Stimulated activated CD4-positive, alpha-beta T cell treated with anti-CD3 and anti-CD28 coated beads, TNF-alpha, amount 100 ng/mL, for 24 hours (primary cell): ENCODE results near the gene CPM.

Source experiments
- DNase-seq, 3 experiments: peaks; one replicate each; pipeline ENCODE4 v3.0.0-alpha.2; 2020; ENCODE audit warnings: low read depth in 3 of 3

CPM gene

DNA sequence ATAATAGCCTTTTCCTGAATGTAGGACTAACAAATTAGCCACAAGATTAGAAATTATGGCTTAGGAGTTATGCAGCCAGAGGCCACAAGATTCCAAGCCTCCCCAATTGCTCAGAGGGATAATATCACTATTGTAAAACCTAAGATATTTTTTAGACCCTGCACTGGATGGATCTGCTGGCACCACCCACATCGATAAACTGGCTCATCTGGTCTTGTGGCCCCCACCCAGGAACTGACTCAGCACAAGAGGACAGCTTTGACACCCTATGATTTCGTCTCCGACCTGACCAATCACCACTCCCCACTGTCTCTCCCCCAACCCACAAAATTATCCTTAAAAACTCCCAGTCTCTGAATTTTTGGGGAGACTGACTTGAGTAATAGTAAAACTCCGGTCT lies 54.7 kb downstream of the CPM start:
- no peak for DNase-seq

DNA sequence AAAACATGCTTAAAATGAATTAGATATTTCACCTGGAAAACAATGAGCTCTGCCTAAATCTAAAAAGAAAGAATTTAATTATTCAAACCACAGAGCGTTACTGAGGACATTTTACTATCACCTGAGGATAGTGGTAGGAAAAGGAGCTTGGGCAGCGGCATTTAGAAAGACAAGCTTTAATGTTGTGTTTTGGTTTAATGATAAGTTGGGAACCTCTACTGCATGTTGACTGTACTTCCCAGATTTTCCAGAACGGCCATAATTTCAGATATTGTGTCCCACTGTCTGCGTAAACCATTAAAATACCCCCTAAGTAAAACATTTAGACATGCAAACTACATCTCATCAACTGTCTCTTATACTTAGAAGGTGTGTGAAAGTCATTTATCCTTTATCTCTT lies 55.4 kb downstream of the CPM start:
- no peak for DNase-seq

DNA sequence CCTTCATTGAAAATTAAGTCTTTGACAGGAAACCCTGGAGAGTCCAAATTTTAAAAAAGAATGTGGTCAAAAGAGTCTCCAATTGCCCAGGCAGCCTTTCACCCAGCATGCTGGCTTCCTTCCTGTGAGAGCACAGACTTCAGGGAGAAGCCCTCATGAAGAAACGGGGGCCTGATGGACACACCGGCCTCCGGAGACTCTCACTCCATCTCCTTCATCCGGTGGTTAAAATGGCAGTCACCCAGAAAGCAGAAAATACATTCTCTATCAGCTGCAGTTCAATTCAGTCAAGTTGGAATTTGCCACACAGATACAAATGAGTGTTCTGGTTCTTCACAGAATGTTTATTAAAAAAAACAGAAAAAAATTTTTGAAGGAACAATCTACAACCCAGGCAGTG lies 56.5 kb downstream of the CPM start:
- DNase-seq, result no peak

DNA sequence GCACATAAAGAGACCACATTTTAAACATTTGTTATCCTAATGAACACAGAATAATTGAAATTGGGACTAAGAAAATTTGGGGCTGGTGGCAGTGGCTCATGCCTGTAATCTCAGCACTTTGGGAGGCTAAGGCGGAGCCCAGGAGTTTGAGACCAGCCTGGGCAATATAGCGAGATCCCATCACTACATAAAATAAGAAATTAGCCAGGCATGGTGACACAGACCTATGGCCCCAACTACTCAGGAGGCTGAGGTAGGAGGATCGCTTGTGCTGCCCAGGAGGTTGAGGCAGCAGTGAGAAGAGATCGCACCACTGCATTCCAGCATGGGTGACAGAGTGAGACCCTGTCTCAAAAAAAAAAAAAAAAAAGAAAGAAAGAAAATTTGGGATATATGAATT lies 59.7 kb downstream of the CPM start:
- DNase-seq, result no peak

DNA sequence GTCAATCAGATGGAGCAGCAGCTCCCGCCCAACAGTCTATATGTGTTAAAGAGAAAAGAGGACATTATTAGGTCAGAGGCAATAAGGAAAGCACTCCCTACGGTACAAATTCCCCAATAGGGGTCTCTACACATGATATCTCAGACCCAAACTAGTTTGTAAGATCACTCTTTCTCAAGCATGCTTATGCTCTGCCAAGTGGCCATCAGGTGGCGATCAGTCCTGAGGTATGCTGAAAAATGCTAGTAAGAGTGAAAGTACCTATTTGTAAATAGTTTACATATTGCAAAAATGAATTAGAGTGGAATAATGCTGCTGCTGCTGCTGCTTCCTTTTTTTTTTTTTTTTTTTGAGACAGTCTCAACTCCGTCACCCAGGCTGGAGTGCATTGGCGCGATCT lies 61.0 kb downstream of the CPM start:
- no peak for DNase-seq

DNA sequence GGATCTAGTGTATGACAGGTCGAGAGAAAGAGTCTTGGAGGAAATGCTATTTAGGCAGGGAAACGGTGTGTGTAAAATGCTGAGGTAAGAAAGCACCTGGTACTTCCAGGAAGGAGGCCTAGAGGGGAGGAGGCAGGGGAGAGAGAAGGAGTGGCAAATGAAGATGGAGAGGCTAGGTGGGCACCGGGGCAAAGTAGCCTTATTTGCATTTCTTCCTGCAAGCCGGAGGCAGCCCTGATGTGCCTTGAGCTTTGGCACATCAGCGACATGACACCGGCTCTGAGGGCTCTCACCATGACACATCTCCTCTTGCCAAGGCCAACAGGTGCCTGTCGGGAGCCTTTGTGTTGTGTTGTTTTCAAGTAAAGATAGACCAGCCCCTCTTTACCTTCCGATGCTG lies 61.6 kb downstream of the CPM start:
- DNase-seq, result no peak

DNA sequence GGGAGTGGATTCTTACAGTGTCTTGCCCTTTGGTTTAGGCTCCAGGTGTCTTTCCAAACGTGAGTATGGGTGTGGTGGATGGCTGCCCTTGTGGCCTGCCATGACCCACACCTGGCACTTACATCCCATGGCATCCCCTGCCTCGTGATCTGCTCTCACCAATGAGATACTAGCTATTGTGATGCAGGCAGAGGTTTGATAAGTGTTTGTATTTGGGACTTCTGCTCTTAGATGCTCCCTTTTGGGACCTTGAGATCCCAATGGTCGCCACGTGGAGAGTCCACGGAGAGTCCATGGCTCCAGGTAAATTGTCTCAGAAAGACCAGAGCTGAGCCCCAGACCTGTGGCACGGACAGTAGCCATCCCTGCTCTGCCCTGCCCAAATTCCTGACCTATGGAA lies 62.5 kb downstream of the CPM start:
- DNase-seq, result no peak

DNA sequence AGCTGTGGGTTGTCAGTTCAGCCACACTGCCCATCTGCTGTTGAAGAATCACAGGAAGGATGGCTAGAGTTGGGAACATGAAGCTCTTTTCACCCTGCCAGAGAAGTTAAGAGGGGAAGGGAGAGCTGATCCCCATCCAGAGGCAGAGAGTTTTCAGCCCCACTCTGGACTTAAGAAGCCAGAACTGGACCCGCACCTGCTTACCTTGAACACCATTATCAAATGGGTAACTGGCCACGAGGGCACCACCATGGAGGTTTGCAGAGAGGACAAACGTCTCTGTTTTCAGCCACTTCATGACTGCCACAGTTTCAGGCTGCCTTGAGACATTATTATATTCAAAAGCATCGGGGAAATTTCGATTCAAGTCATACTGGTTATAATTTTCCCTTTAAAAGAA lies 63.0 kb downstream of the CPM start:
- no peak for DNase-seq

DNA sequence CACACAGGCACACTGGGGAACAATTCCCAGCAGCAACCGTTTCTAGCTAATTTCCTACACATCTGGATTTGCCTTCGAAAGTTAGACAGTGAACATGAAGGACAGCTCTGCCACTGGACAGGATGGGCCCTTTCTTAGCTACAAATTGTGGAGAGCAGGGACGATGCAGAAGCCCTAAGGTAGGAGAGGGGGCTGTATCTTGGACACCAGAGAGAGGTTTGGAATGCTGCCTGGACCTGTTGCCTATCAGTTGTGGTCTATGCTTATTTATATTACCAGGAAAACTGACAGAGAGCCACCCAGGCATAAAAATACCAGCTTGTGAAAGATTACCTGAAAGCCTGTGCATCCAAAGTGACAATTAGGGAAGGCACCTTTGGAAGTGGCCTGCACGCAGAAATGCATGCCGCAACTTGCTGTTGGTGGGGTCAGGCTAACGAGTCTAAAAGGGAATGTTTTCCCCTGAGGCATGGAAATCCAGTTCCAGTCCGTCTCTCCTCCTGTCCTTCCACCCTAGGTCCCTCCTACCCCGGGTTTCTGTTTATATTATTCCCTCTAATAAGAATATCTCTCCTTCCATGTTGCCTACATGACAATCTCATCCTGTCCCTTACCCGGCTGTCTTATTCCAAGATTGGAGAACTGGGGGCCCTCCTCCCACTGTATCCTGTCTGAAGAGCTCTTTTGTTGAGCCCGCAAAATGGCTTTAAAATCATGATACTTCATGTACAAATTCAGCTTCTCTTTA lies 64.8 kb downstream of the CPM start:
- DNase-seq, result no peak

DNA sequence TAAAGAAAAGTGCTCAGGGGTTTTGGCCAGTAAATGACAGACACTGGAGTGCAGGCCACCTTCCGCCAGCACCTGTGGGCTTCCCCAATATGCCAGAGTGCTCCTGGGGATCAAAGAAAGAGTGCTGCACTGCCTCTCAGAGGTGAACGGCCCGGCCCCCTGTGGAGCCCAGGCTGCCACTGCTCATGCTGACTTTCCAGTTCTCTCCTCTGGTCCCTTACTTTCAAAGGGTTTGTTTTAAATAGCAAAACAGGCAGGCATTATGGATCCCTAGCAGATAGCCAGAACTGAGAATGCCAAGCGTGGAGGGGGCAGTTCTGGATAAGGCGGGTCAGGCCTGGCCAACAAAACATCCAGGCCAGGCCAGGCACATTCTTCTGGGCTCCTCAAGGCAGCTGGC lies 65.4 kb downstream of the CPM start:
- DNase-seq, result no peak

DNA sequence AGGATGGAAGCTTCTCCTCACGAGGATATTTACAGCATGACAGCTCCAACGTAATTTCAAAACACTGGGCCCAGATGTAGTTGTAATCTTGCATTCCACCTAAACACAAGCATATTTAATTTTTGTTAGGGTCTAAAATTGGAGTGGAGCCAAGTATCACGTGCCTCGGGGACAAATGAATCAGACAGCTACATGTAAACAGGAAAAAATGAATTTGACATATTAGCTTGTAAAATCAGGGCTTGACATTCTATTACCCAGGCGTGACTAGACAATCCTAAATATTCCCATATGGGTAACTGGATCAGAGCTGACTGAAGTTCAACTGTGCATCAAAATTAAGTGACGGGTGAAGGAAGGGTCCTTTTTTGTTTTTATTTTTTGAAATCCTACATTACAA lies 66.0 kb downstream of the CPM start:
- DNase-seq, result no peak

DNA sequence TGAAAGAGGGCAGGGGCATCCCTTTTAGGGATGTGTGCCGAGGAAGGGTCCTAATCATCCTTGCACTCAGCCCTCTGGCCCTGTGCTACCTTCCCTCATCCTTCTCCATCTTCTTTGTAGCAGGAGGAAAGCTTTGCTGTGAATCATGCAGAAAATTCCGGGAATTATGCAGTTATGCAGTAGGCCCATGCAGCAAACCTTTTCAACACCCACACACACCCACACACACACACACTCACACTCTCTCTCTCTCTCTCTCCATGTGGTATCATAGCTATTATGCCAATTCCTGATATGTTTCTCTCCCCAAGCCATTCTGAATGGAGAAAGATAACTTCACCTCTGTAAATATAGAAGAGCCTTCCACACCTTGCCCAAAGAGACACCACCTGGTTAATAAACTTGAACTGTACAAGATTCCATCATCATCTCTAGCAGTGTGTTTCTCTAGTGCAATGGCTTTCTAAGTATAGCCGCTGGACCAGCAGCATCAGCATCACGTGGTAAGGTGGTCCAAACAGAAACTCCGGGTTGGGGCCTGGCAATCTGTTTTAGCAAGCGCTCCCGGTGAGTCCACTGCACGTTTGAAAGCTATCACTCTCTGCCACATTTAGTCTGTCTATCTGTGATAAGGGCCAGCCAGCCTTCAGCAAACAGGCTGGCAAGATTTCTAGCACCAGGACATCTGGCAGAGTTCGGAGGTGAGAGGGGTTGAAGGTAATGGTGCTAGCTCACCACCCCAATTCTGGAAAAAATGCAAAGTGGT lies 67.4 kb downstream of the CPM start:
- DNase-seq, result no peak

DNA sequence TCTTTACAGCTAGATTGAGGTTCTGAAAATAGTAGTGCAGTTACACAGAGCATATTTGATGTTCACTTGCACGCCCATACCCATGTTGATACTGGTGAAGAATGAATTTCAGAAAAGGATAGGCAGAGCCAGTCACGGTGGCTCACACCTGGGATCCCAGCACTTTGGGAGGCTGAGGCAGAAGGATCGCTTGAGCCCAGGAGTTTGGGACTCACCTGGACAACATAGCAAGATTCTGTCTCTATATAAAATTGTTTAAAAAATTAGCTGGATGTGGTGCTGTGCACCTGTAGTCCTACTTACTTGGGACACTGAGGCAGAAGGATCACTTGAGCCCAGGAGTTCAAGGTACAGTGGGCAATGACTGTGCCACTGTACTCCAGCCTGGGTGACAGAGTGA lies 68.4 kb downstream of the CPM start:
- no peak for DNase-seq

DNA sequence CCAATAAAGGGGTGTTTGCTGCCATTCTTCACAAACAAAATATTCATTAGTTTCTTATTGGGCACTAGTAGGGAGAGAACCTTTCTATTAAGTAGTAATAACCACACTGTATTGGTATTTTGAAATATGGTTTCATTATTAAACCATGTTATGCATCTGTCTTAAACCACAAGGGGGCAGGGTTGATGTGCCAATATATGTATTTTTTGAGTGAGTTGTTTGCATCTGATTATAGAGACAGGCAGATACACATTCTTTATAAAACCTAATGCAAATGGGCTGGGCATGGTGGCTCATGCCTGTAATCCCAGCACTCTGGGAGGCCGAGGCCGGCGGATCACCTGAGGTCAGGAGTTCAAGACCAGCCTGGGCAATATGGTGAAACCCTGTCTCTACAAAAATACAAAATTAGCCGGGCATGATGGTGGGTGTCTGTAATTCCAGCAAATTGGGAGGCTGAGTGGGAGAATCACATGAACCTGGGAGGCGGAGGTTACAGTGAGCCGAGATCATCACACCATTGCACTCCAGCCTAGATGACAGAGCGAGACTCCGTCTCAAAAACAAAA lies 69.0 kb downstream of the CPM start:
- DNase-seq, result peak in 1 of 3 experiments; percentile 15

DNA sequence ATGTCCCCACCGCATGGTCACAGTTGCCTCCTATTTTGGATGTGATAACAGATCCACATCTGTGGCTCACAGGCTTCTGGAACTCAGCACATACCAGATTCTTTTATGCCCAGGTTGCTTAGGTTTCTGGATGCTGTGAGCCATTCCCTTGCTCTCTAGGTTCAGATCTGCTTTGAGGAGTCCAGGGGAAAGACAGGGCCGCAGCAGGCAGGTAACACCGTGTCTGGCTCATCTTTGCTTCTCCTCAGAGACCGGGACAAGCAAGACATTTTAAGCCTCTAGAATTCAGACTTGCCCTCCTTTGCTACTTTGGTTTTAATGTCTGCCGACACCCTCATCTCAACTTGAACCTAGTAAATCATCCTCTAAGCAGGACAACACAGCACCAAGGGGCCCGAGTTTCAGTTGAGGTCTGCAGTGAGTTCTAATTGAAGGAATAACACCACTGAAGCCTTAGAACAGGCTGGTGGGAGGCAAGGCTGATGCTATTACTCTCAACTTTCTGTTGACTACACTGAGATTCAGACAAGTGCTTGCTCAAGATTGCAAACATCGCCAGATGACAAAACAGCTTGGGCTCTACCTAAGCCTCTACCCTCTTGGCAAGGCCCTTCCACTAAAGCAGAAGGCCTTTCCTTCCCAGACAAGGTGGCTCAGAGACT lies 69.7 kb downstream of the CPM start:
- no peak for DNase-seq

DNA sequence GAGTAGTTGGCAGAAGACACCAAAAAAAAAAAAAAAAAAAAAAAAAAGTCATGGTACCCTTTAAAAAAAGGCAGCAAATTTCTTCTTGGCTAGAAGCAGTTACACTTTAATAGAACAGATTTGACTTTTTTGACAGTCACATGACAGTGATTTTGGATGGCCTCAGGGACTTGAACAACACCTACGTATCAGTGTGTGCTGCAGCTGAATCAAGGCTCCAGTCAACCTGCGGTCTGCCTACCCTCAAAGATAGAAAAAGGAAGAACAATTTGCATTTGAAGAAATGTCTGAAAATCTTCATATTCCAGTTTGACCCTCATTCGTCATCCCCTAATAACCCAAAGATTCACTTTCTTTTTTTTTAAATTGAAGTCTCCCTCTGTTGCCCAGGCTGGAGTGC lies 71.1 kb downstream of the CPM start:
- DNase-seq, result no peak

DNA sequence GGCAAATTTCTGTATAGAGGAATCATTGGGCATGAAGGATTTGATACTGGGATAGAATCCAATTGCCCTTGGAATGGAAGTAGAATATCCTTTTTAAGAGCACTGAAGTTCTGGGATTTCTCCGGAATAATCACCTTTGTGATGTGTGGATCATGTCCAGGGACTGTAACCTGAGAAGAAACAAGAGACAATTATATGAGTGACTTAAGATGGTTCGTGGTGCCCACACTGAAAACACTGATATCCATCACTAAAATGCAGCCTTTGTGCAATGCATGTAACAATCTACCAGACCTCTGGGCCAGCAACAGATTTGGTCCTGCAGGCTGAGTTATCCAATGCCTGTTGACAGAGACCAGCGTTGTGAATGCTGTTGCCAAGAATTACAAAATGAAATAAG lies 76.5 kb downstream of the CPM start:
- no peak for DNase-seq

DNA sequence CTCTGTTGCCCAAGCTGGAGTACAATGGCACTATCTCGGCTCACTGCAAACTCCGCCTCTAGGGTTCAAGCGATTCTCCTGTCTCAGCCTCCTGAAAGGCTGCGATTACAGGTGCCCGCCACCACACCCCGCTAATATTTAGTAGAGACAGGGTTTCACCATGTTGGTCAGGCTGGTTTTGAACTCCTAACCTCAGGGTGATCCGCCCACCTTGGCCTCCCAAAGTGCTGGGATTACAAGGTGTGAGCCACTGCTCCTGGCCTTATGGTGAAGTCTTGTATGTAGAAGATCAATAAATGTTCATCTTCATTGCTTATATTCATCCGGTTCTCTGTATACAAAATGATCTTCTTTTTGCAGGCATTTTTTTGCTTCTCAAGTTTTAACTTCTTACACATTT lies 77.2 kb downstream of the CPM start:
- DNase-seq, result no peak

DNA sequence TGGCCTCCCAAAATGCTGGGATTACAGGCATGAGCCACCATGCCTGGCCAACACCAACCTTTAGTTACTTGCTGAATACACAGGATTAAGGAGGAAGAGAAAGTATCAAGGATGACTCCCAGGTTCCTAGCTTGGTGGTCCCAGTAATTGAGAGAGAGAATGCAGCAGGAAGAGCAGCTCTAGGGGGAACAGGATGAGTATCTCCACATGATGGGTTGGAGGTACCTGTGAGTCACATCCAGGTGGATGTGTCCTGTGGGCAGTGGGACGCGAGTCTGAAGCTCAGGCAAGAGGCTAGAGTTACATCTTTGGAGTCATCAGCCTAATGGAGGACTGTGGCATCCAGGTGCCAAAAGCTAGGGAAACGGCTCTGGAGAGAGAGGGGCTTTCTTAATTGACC lies 77.9 kb downstream of the CPM start:
- no peak for DNase-seq

DNA sequence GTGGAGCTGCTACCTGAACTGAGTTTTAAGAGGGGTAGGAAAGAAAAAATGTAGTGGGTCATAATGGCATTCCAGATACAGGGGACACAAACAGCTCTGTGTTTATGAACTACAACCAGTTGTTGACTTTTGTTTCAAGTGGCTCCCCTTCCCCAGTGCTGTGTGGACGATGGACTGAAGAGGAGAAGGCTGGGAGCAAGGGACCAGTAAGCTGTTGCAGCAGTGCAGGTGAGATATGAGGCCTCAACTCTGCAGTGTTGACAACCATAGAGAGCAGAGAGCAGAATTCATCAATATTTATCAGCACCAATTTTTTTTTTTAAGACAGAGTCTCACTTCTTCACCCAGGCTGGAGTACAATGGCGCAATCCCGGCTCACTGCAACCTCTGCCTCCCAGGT lies 78.4 kb downstream of the CPM start:
- no peak for DNase-seq

DNA sequence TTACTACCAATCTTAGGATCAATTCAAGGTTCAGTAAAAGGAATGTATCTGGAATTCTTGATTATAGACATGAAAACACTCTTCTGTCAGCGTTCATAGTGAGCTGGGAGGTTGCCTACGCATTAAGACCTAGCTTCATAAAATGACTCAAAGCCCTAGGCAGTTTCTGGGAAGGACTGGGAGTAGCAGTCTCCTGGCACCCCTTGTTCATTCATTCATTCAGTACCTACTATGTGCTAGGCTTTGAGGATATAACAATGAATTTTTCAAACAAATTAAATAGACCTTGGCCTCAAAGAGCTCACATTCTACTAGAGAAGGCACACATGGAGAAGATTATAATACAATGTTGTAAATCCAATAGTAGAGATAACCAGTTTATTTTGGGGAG lies 78.9 kb downstream of the CPM start:
- no peak for DNase-seq

DNA sequence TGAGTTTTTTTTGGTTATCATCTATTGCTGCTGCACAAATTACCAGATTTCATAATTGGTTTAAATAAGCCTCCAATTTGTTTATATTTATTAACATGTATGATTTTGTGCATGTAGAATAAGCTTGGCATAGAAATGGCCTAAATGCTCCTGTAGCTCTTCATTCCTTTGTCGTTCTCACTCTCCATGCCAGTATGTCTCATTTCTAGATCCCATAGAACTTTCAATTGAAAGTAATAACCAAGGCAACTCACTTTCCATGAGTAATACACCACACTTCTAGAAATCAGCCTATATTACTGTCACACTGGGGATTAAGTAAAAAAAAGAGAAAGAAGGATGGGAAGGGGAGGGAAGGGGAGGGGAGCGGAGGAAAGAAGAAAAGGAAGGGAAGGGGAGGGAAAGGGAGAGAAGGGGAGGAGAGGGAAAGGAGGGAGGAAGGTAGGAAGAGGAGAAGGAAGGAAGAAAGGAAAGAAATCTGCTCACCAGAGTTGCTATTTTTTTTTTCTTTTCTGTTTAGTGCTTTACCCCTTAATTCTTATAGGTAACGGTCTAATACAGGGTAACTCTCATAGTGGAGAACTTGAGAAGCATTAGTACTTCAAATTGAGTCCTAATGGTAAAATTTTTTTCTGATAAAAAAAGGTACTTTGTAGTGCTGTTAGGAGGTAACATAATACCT lies 79.4 kb downstream of the CPM start:
- no peak for DNase-seq
